Spleen (tissue), 11 donors: ENCODE measurements around the gene ACTG1. TPM values are rescaled to one million over a fixed set of nuclear protein-coding genes. Genes with fewer than 3 reads are reported as not detected.

Experiments
- DNase-seq: peaks from one replicate; pipeline ENCODE4 v3.0.0-alpha.2; 2020
- H3K27ac ChIP-seq, 8 donors: fragments of 200-600 bp; sonication (generic) in 7 of 8; 1 replicate in 4 of 8; 2 replicates in 4 of 8; pipeline versions ENCODE4 v1.5.0 to v1.8.0; 2016 to 2021; ENCODE audit warnings: inconsistent platforms in 4 of 8, mild to moderate bottlenecking in 4 of 8, moderate library complexity in 1 of 8
- H3K27me3 ChIP-seq, 7 donors: fragments of 200-600 bp; sonication (generic) in 6 of 7; replicated peaks in 1 of 7; 1 replicate in 4 of 7; 2 replicates in 3 of 7; pipeline versions ENCODE4 v1.5.0 to v1.8.0; 2016 to 2021; ENCODE audit warnings: inconsistent platforms in 3 of 7, mild to moderate bottlenecking in 1 of 7
- H3K36me3 ChIP-seq, 6 donors: fragments of 200-600 bp; sonication (generic) in 5 of 6; 1 replicate in 4 of 6; 2 replicates in 2 of 6; pipeline versions ENCODE4 v1.5.0 to v1.8.0; 2016 to 2021; ENCODE audit warnings: inconsistent platforms in 2 of 6
- H3K4me1 ChIP-seq, 6 donors: fragments of 200-600 bp; sonication (generic) in 5 of 6; 1 replicate in 3 of 6; 2 replicates in 3 of 6; pipeline versions ENCODE4 v1.5.0 to v1.8.0; 2016 to 2021; ENCODE audit warnings: inconsistent platforms in 3 of 6
- H3K4me3 ChIP-seq, 8 donors: fragments of 200-600 bp; sonication (generic) in 7 of 8; 1 replicate in 4 of 8; 2 replicates in 4 of 8; pipeline versions ENCODE4 v1.5.0 to v1.8.0; 2016 to 2021; ENCODE audit warnings: inconsistent platforms in 4 of 8, mild to moderate bottlenecking in 4 of 8, moderate library complexity in 2 of 8
- H3K9me3 ChIP-seq, 8 donors: fragments of 200-600 bp; sonication (generic) in 7 of 8; 1 replicate in 4 of 8; 2 replicates in 4 of 8; pipeline versions ENCODE4 v1.5.0 to v1.8.0; 2016 to 2021; ENCODE audit warnings: inconsistent platforms in 4 of 8
- CTCF ChIP-seq, 11 experiments: fragments of 200-600 bp in 7 of 11; fragments of 450-650 bp in 4 of 11; sonication (generic) in 4 of 11; IDR thresholded peaks in 8 of 11; conservative IDR thresholded peaks in 3 of 11; 1 replicate in 7 of 11; 2 replicates in 4 of 11; pipeline versions ENCODE4 v1.4.0 to v1.8.0; 2016 to 2021; ENCODE audit warnings: antibody characterized with exemption in 11 of 11, inconsistent platforms in 4 of 11, mild to moderate bottlenecking in 1 of 11
- POLR2A ChIP-seq, 3 donors: fragments of 450-650 bp; IDR thresholded peaks; one replicate each; pipeline ENCODE4 v1.5.1; 2017; ENCODE audit warnings: antibody characterized with exemption in 3 of 3, mild to moderate bottlenecking in 1 of 3
- POLR2AphosphoS5 ChIP-seq, 3 donors: sonication (generic); formaldehyde crosslinking; IDR thresholded peaks; one replicate each; pipeline ENCODE4 v1.5.1; 2017; ENCODE audit warnings: antibody characterized with exemption in 3 of 3
- WGBS, 5 donors: extraction: QIAGEN DNeasy Blood & Tissue Kit in 3 of 5; methylation state at CpG; one replicate each; pipeline versions ENCODE4 v1.1.5 to v1.1.7; 2013 to 2018; 5-methylcytosine and 5-hydroxymethylcytosine counted together
- intact Hi-C: fragments of 100-400 bp; cut with DNase I; formaldehyde crosslinking; loops from one replicate; pipeline ENCODE4 v1.15.0; 2023; ENCODE audit warnings: low total_unique reads
- polyA plus RNA-seq, 3 donors: library from polyadenylated mRNA; stranded (reverse); fragments of 200-250 nt; gene quantifications; one replicate each; pipeline ENCODE4 v1.2.1, GENCODE V29; 2013
- total RNA-seq, 7 donors: library from RNA; depleted of rRNA in 3 of 7; stranded (reverse); fragments of >200 nt in 3 of 7; fragmentation: NEBNext Ultra II Directional in 4 of 7; extraction: Animal tissue kit (Norgen Biotek cat#: 25700) in 4 of 7; gene quantifications; one replicate each; pipeline versions ENCODE4 v1.1.0 to v1.2.1, GENCODE V29; 2016 to 2021
- donor health status: healthy with polysubstance abuse.
- donor health status: DM: no; HTN: no; CAD: no; lungs with moderate emphysema.
- donor health status: DM: no; HTN: no; CAD: no.
- donor health status: Bipolar disorder and iron deficiency.
- donor health status: healthy.
- donor health status: DM: no; HTN: no; CAD: no.
- donor health status: DM: yes; HTN: yes; CAD: no.

Gene ACTG1
- total and polyA plus RNA-seq, 10 donors: 1,119 to 6,270 (median 2,106) TPM

- 55 to 76% (median 62%) methylated on average over 3 to 5 of the region's 5 CpGs for WGBS, 5 donors
- no peak for TF ChIP-seq POLR2A (IDR thresholded peaks at IDR 0.05)
- no peak for TF ChIP-seq CTCF (IDR thresholded peaks at IDR 0.05 in 8 of 11, conservative IDR thresholded peaks at IDR 0.05 in 3 of 11)
- TF ChIP-seq POLR2AphosphoS5 (IDR thresholded peaks at IDR 0.05): no peak
- DNase-seq: no peak
- Histone ChIP-seq H3K27me3 (peaks cover 0 to 50% (median 0%) of the 10 kb centered on the region in 7 donors), H3K9me3 (no peaks in the 10 kb centered on the region), H3K4me1 (peaks cover 10 to 50% (median 27%) of the 10 kb centered on the region in 6 donors), H3K4me3 (no peak overlapping the region), H3K27ac (no peak overlapping the region), H3K36me3 (no peaks in the 10 kb centered on the region)
- intact Hi-C loops: no loop called here
These were observed 21.4 kb downstream of the ACTG1 start for GRCh38 chr17:81491181-81491581.

- Histone ChIP-seq H3K4me3 (no peak overlapping the region), H3K27ac (no peak overlapping the region), H3K9me3 (no peaks in the 10 kb centered on the region), H3K36me3 (no peaks in the 10 kb centered on the region), H3K27me3 (peaks cover 0 to 53% (median 0%) of the 10 kb centered on the region in 7 donors), H3K4me1 (peaks cover 10 to 58% (median 32%) of the 10 kb centered on the region in 6 donors)
- no peak for DNase-seq
- intact Hi-C loops: loop anchor here (10.0 kb wide), 1 partner anchor 235 kb away; no protein-coding TSS in a partner anchor
- 46 to 62% (median 56%) methylated on average over 13 to 14 of the region's 14 CpGs for WGBS, 5 donors
- TF ChIP-seq CTCF (IDR thresholded peaks at IDR 0.05 in 8 of 11, conservative IDR thresholded peaks at IDR 0.05 in 3 of 11) (no peak), POLR2AphosphoS5 (IDR thresholded peaks at IDR 0.05) (no peak), POLR2A (IDR thresholded peaks at IDR 0.05) (no peak)
These were observed 22.3 kb downstream of the ACTG1 start for GRCh38 chr17:81489998-81490992.

- H3K4me1 ChIP-seq: peaks cover 14 to 67% (median 39%) of the 10 kb centered on the region in 6 donors
- intact Hi-C loops: loop anchor here (10.0 kb wide), 1 partner anchor 235 kb away; no protein-coding TSS in a partner anchor
- H3K9me3 ChIP-seq: no peaks in the 10 kb centered on the region
- H3K4me3 ChIP-seq: peak overlapping the region in 3 of 8 donors; percentile 49 to 55 (median 52)
- no peak for TF ChIP-seq POLR2AphosphoS5 (IDR thresholded peaks at IDR 0.05)
- TF ChIP-seq POLR2A (IDR thresholded peaks at IDR 0.05): no peak
- no peak for TF ChIP-seq CTCF (IDR thresholded peaks at IDR 0.05 in 8 of 11, conservative IDR thresholded peaks at IDR 0.05 in 3 of 11)
- no peaks in the 10 kb centered on the region for H3K36me3 ChIP-seq
- H3K27ac ChIP-seq: peak overlapping the region in 1 of 8 donors; percentile 90
- peak; percentile 75 for DNase-seq
- peaks cover 0 to 58% (median 0%) of the 10 kb centered on the region in 7 donors for H3K27me3 ChIP-seq
- 75 to 86% (median 82%) methylated on average over 22 to 27 of the region's 27 CpGs for WGBS, 5 donors
These were observed 23.3 kb downstream of the ACTG1 start for GRCh38 chr17:81489012-81489997.
